GM12874 (cell line): ENCODE measurements around the gene CD163L1.

Source experiments
- TF ChIP-seq, protein P1 (sequence below): IDR thresholded peaks from 2 replicates; pipeline ENCODE4 v1.5.1; 2011; ENCODE audit warnings: low read depth, mild to moderate bottlenecking, control low read depth, low read length, moderate library complexity; ENCODE audit not compliant: insufficient read depth

Gene CD163L1

GRCh38 chr12:7439579-7440505, 4.1 kb downstream of the CD163L1 start:
- TF ChIP-seq, protein P1, sequence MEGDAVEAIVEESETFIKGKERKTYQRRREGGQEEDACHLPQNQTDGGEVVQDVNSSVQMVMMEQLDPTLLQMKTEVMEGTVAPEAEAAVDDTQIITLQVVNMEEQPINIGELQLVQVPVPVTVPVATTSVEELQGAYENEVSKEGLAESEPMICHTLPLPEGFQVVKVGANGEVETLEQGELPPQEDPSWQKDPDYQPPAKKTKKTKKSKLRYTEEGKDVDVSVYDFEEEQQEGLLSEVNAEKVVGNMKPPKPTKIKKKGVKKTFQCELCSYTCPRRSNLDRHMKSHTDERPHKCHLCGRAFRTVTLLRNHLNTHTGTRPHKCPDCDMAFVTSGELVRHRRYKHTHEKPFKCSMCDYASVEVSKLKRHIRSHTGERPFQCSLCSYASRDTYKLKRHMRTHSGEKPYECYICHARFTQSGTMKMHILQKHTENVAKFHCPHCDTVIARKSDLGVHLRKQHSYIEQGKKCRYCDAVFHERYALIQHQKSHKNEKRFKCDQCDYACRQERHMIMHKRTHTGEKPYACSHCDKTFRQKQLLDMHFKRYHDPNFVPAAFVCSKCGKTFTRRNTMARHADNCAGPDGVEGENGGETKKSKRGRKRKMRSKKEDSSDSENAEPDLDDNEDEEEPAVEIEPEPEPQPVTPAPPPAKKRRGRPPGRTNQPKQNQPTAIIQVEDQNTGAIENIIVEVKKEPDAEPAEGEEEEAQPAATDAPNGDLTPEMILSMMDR: no peak

DNA sequence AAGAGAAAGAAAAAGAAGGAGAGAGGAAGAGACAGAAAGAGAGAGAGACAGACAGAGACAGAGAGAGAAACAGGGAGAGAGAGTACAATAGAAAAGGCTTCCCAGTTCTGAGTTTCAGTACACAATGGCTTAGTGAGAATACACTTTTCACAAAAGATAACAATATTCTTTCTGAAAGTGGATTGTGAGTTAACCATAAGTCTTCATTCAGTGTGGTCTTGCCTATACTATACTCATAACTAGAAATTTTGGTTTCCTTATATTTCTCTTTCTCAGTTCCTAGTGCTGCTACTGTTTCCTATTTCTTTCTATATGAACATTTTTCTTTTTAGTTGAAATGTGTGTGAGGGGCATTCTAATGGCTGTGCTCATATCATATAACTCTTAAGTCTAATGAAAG, 9.3 kb downstream of the CD163L1 start:
- TF ChIP-seq, protein P1: no peak

DNA sequence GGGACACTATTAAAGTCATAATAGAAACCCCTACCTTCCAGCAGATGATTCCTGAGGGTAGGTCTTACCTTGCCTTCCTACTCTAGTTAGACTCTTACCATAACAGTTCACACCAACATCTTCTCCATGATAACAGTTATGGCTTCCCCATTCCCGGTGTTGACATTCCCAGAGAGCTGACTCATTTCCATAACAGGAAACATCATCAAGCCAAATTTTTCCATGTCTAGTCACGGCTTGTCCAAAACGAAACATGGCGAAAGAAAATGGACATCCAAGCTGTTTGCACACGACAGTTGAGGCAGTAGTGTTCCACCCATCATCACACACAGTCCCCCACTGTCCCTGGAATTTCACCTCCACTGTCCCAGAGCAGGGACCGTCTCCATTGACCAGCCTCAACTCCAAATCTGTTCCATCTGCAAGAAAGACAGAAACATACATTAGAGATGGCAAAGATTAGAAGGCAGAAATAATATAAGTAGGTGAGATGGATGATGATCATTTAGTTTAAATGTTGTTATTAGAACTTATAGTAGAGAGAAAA, 10.6 kb downstream of the CD163L1 start:
- TF ChIP-seq, protein P1: no peak

- TF ChIP-seq, protein P1: no peak
Observed at GRCh38 chr12:7431993-7432685, 11.8 kb downstream of the CD163L1 start.

GRCh38 chr12:7411343-7411742, 32.6 kb downstream of the CD163L1 start:
- TF ChIP-seq, protein P1: no peak

GRCh38 chr12:7404275-7404674, 39.7 kb downstream of the CD163L1 start:
- TF ChIP-seq, protein P1: no peak

- TF ChIP-seq, protein P1: no peak
Observed at GRCh38 chr12:7403466-7403865, 40.5 kb downstream of the CD163L1 start.
